HepG2 (cell line): ENCODE measurements around the gene HPCAL1. TPM values are rescaled to one million over a fixed set of nuclear protein-coding genes. Genes with fewer than 3 reads are reported as not detected.

Source experiments
- NFATC3 ChIP-seq: sonication (generic); formaldehyde crosslinking; IDR thresholded peaks from 2 replicates; pipeline ENCODE4 v1.5.1; 2020; ENCODE audit warnings: mild to moderate bottlenecking, missing genetic modification reagents
- SP1 ChIP-seq, 2 experiments: fragments of 450-650 bp in 1 of 2; sonication (generic) in 1 of 2; formaldehyde crosslinking in 1 of 2; IDR thresholded peaks; 2 replicates each; pipeline versions ENCODE4 v1.4.0 to v1.6.1; 2016 to 2020; ENCODE audit warnings: missing genetic modification reagents in 1 of 2
- ZIK1 ChIP-seq: sonication (generic); formaldehyde crosslinking; IDR thresholded peaks from 2 replicates; pipeline ENCODE4 v1.5.0; 2020; ENCODE audit warnings: mild to moderate bottlenecking, low read depth, missing genetic modification reagents, borderline replicate concordance
- ZMYM4 ChIP-seq: sonication (generic); formaldehyde crosslinking; IDR thresholded peaks from 2 replicates; pipeline ENCODE4 v1.8.1; 2023; ENCODE audit warnings: mild to moderate bottlenecking, missing genetic modification reagents
- ZNF101 ChIP-seq: sonication (generic); formaldehyde crosslinking; IDR thresholded peaks from 2 replicates; pipeline ENCODE4 v1.4.0; 2020; ENCODE audit warnings: mild to moderate bottlenecking, low read depth, missing genetic modification reagents, borderline replicate concordance
- ZNF207 ChIP-seq: fragments of 450-650 bp; IDR thresholded peaks from 2 replicates; pipeline ENCODE4 v1.6.1; 2016; ENCODE audit warnings: antibody characterized with exemption, borderline replicate concordance
- ZNF644 ChIP-seq: IDR thresholded peaks from 2 replicates; pipeline ENCODE4 v1.6.1; 2016; ENCODE audit warnings: low read depth
- ZNF839 ChIP-seq: sonication (generic); formaldehyde crosslinking; IDR thresholded peaks from 2 replicates; pipeline ENCODE4 v1.4.0; 2020; ENCODE audit warnings: missing genetic modification reagents, mild to moderate bottlenecking, borderline replicate concordance
- polyA plus RNA-seq, 8 experiments: library from polyadenylated mRNA; depleted of rRNA in 3 of 8; stranded (reverse) in 7 of 8; unstranded in 1 of 8; fragments of >200 nt; fragmentation: Illumina TruSeq in 4 of 8; extraction: Trizol in 4 of 8; gene quantifications; 2 replicates each; pipeline versions ENCODE4 v1.2.1 to v1.2.3, GENCODE V29; 2011 to 2016; ENCODE audit warnings: low read depth in 4 of 8, missing spikeins in 1 of 8, mixed read lengths in 1 of 8; ENCODE audit not compliant: insufficient read depth in 1 of 8
- total RNA-seq, 5 experiments: library from RNA; depleted of rRNA; stranded (reverse); fragments of >200 nt; fragmentation: Illumina TruSeq; extraction: Trizol; gene quantifications; 2 replicates each; pipeline ENCODE4 v1.2.3, GENCODE V29; 2016; ENCODE audit warnings: low read depth in 1 of 5
- TF ChIP-seq, protein P1 (sequence below): sonication (generic); formaldehyde crosslinking; IDR thresholded peaks from 2 replicates; pipeline ENCODE4 v1.4.0; 2020; ENCODE audit warnings: mild to moderate bottlenecking, missing genetic modification reagents
- TF ChIP-seq, protein P2 (sequence below), 2 experiments: sonication (generic) in 1 of 2; formaldehyde crosslinking in 1 of 2; IDR thresholded peaks; 2 replicates each; pipeline versions ENCODE4 v1.4.0 to v1.6.1; 2016 to 2020; ENCODE audit warnings: borderline replicate concordance in 1 of 2, low read depth in 1 of 2, mild to moderate bottlenecking in 1 of 2, missing genetic modification reagents in 1 of 2
- TF ChIP-seq, protein P3 (sequence below): sonication (generic); formaldehyde crosslinking; IDR thresholded peaks from 2 replicates; pipeline ENCODE4 v1.4.0; 2020; ENCODE audit warnings: mild to moderate bottlenecking, missing genetic modification reagents

The HPCAL1 gene
- total and polyA plus RNA-seq, 2 of the 13 experiments (the other 11 are each of a cell fraction or from before 2014, with no cell fraction given): 29.5 to 29.9 TPM

GRCh38 chr2:10449838-10450691 is 147.4 kb downstream of the HPCAL1 start (continued):
- TF ChIP-seq, protein P1, sequence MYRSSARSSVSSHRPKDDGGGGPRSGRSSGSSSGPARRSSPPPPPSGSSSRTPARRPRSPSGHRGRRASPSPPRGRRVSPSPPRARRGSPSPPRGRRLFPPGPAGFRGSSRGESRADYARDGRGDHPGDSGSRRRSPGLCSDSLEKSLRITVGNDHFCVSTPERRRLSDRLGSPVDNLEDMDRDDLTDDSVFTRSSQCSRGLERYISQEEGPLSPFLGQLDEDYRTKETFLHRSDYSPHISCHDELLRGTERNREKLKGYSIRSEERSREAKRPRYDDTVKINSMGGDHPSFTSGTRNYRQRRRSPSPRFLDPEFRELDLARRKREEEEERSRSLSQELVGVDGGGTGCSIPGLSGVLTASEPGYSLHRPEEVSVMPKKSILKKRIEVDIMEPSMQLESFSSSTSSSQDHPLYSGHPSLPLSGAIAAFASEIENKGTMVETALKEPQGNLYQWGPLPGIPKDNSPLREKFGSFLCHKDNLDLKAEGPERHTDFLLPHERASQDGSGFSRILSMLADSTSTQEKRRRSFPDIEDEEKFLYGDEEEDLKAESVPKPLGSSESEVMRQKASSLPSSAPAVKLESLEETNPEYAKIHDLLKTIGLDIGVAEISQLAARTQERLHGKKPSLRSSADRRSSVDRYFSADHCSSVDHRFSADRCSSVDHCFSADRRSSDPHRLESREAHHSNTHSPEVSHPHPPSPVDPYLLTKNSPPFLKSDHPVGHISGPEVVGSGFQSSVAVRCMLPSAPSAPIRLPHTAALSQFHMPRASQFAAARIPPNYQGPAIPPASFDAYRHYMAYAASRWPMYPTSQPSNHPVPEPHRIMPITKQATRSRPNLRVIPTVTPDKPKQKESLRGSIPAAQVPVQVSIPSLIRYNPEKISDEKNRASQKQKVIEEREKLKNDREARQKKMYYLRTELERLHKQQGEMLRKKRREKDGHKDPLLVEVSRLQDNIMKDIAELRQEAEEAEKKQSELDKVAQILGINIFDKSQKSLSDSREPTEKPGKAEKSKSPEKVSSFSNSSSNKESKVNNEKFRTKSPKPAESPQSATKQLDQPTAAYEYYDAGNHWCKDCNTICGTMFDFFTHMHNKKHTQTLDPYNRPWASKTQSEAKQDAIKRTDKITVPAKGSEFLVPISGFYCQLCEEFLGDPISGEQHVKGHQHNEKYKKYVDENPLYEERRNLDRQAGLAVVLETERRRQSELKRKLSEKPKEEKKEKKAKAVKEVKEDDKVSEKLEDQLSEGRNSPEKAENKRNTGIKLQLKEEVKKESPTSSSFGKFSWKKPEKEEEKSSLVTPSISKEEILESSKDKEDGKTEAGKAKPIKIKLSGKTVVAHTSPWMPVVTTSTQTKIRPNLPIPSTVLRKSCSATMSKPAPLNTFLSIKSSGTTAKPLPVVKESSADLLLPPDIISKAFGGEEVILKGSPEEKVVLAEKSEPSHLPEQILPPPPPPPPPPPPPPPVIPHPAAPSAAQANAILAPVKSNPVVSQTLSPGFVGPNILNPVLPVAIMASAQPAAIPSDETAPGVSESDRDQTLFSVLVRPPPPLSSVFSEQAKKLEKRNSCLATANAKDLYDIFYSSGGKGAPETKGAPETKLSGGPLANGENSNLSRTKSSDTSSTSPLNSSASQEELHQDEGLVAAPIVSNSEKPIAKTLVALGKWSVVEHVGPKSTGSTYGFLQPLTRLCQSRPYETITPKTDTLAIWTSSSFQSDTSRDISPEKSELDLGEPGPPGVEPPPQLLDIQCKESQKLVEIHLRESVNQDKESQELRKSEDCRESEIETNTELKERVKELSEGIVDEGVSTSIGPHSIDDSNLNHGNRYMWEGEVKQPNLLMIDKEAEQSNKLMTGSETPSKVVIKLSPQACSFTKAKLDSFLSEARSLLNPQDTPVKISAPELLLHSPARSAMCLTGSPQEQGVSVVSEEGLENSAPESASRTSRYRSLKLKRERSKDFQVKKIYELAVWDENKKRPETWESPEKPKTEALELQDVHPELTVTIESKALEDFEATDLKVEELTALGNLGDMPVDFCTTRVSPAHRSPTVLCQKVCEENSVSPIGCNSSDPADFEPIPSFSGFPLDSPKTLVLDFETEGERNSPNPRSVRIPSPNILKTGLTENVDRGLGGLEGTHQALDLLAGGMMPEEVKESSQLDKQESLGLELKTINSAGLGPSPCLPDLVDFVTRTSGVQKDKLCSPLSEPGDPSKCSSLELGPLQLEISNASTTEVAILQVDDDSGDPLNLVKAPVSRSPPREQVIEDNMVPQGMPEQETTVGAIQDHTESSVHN (CRISPR knock-in tag): no peak; the same call in 1 of the 2 replicates
- no peak for TF ChIP-seq ZNF207
- TF ChIP-seq, protein P2, sequence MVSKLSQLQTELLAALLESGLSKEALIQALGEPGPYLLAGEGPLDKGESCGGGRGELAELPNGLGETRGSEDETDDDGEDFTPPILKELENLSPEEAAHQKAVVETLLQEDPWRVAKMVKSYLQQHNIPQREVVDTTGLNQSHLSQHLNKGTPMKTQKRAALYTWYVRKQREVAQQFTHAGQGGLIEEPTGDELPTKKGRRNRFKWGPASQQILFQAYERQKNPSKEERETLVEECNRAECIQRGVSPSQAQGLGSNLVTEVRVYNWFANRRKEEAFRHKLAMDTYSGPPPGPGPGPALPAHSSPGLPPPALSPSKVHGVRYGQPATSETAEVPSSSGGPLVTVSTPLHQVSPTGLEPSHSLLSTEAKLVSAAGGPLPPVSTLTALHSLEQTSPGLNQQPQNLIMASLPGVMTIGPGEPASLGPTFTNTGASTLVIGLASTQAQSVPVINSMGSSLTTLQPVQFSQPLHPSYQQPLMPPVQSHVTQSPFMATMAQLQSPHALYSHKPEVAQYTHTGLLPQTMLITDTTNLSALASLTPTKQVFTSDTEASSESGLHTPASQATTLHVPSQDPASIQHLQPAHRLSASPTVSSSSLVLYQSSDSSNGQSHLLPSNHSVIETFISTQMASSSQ (IDR thresholded peaks at IDR 0.05; ENCODE audit: low read depth): peak; percentile 39; the same call in 1 of the 2 replicates
- TF ChIP-seq, protein P2 (CRISPR knock-in tag; IDR thresholded peaks at IDR 0.05; ENCODE audit: borderline replicate concordance): peak; percentile 71
- TF ChIP-seq ZNF101 (CRISPR knock-in tag): no peak
- no peak for TF ChIP-seq ZIK1 (CRISPR knock-in tag)
- TF ChIP-seq ZNF839 (CRISPR knock-in tag): no peak
- TF ChIP-seq, protein P3, sequence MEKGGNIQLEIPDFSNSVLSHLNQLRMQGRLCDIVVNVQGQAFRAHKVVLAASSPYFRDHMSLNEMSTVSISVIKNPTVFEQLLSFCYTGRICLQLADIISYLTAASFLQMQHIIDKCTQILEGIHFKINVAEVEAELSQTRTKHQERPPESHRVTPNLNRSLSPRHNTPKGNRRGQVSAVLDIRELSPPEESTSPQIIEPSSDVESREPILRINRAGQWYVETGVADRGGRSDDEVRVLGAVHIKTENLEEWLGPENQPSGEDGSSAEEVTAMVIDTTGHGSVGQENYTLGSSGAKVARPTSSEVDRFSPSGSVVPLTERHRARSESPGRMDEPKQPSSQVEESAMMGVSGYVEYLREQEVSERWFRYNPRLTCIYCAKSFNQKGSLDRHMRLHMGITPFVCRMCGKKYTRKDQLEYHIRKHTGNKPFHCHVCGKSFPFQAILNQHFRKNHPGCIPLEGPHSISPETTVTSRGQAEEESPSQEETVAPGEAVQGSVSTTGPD (CRISPR knock-in tag): 0 out of 2 replicates have a peak, but pooled peaks have one; percentile 23
- peak; percentile 79 for TF ChIP-seq ZNF644 (CRISPR knock-in tag)
- peak; percentile 76 for TF ChIP-seq ZMYM4 (CRISPR knock-in tag)
- no peak for TF ChIP-seq SP1 (IDR thresholded peaks at IDR 0.05)
- peak; percentile 81 for TF ChIP-seq SP1 (CRISPR knock-in tag; IDR thresholded peaks at IDR 0.05)
- TF ChIP-seq NFATC3 (CRISPR knock-in tag): no peak
